ENCODE results near the gene AP2A1.

DNA sequence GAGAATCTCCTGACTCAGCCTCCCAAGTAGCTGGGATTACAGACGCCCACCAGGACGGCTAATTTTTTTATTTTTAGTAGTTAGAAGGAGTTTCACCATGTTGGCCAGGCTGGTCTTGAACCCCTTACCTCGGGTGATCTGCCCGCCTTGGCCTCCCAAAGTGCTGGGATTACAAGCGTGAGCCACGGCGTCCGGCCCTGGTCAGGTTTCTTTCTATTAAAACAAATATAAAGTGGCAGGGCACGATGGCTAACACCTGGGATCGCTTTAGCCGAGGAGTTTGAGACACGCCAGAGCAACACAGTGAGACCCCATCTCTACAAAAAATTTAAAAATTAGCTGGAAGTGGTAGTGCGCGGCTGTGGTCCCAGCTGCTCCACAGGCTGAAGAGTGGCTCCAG lies 49.8 kb downstream of the AP2A1 start:
- TF ChIP-seq, protein P1, sequence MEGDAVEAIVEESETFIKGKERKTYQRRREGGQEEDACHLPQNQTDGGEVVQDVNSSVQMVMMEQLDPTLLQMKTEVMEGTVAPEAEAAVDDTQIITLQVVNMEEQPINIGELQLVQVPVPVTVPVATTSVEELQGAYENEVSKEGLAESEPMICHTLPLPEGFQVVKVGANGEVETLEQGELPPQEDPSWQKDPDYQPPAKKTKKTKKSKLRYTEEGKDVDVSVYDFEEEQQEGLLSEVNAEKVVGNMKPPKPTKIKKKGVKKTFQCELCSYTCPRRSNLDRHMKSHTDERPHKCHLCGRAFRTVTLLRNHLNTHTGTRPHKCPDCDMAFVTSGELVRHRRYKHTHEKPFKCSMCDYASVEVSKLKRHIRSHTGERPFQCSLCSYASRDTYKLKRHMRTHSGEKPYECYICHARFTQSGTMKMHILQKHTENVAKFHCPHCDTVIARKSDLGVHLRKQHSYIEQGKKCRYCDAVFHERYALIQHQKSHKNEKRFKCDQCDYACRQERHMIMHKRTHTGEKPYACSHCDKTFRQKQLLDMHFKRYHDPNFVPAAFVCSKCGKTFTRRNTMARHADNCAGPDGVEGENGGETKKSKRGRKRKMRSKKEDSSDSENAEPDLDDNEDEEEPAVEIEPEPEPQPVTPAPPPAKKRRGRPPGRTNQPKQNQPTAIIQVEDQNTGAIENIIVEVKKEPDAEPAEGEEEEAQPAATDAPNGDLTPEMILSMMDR (IDR thresholded peaks at IDR 0.05; ENCODE audit: low read depth, low read length) = no peak
- TF ChIP-seq EZH2phosphoT487 (IDR thresholded peaks at IDR 0.05; ENCODE audit: low read depth) = no peak
